ENCODE results near the gene LIX1L. TPM values are rescaled to one million over a fixed set of nuclear protein-coding genes. Genes with fewer than 3 reads are reported as not detected.
A peak's percentile ranks its signal among the peaks of the same experiment; 100 is the strongest.

The LIX1L gene
- total and polyA plus RNA-seq, 2 of the 4 experiments (the other 2 are of a cell fraction) = 14.7 to 28.8 TPM

- POLR2A ChIA-PET (ENCODE audit: unreplicated experiment) = interaction anchor here (0.5 to 2.4 kb wide), 9 partner anchors 9 to 53 kb away, joined by 3 to 11 read pairs (median 3); partner anchors contain the start of genes RBM8A and TXNIP
- in situ Hi-C loops (cut with MboI; ENCODE audit: low sequenced_read_pairs) = no loop called here
- TF ChIP-seq NFE2L2 (IDR thresholded peaks at IDR 0.05; ENCODE audit: low read depth, low read length) (no peak), RFX5 (IDR thresholded peaks at IDR 0.05; ENCODE audit: low read depth, low read length) (no peak), MXI1 (IDR thresholded peaks at IDR 0.05; ENCODE audit: borderline replicate concordance, low read depth, low read length) (peak; percentile 67; the same call in 1 of the 2 replicates), SMC3 (IDR thresholded peaks at IDR 0.05; ENCODE audit: low read depth, low read length) (peak; percentile 0; the same call in 1 of the 2 replicates), FOS (IDR thresholded peaks at IDR 0.05; ENCODE audit: low read depth, low read length) (0 out of 2 replicates have a peak, but pooled peaks have one; percentile 43), RCOR1 (IDR thresholded peaks at IDR 0.05; ENCODE audit: insufficient replicate concordance, low read length) (peak; percentile 33), CTCF (conservative IDR thresholded peaks at IDR 0.05; ENCODE audit: low read depth, low read length) (no peak), MAZ (IDR thresholded peaks at IDR 0.05; ENCODE audit: borderline replicate concordance, low read depth, low read length) (peak; percentile 96), RAD21 (IDR thresholded peaks at IDR 0.05; ENCODE audit: low read length) (no peak), USF2 (IDR thresholded peaks at IDR 0.05; ENCODE audit: low read depth, low read length) (0 out of 2 replicates have a peak, but pooled peaks have one; percentile 9), BHLHE40 (IDR thresholded peaks at IDR 0.05; ENCODE audit: low read depth, low read length) (peak; percentile 98), MAFK (IDR thresholded peaks at IDR 0.05; ENCODE audit: low read depth, low read length) (no peak)
Observed at GRCh38 chr1:145978854-145979745, 21.3 kb upstream of the LIX1L start.

More at GRCh38 chr1:145978854-145979745, 21.3 kb upstream of the LIX1L start:
- WGBS, 2 experiments (ENCODE audit: extremely low coverage in 2 of 2, insufficient read length in 1 of 2) = 0% methylated on average over 1 of the region's 9 CpGs; no CpG with 5 or more reads in 1 of the 2 experiments
- peak overlapping the region; percentile 99 for H2AK5ac ChIP-seq (ENCODE audit: low read depth, low read length)
- peak overlapping the region; percentile 100 for H4K91ac ChIP-seq (ENCODE audit: insufficient read depth, low read depth, low read length)
- H3K9ac ChIP-seq (ENCODE audit: low read depth, low read length) = peak overlapping the region; percentile 86
- peak overlapping the region; percentile 12; the same call in 1 of the 2 replicates for H3K4me3 ChIP-seq (ENCODE audit: insufficient read depth, low read depth, low read length)
- peak overlapping the region; percentile 93 for H2BK20ac ChIP-seq (ENCODE audit: low read depth, low read length)
- H3K79me1 ChIP-seq (ENCODE audit: low read depth in 1 of 2, low read length in 2 of 2) = peaks cover 0 to 12% of the 10 kb centered on the region in 2 experiments; a peak in 3 of 4 replicates
- peak overlapping the region; percentile 99 for H2BK5ac ChIP-seq (ENCODE audit: low read depth, low read length, poor library complexity, severe bottlenecking)
- peak overlapping the region; percentile 99 for H3K56ac ChIP-seq (ENCODE audit: extremely low read depth, insufficient read depth, low read length)
- dilution Hi-C loops (cut with HindIII; ENCODE audit: low sequenced_read_pairs, unreplicated experiment) = no loop called here
- peak overlapping the region; percentile 99 for H2AK9ac ChIP-seq (replicated peaks; ENCODE audit: low read depth, low read length, poor library complexity)
- H3K18ac ChIP-seq (ENCODE audit: low read depth, low read length) = peak overlapping the region; percentile 92
- H4K8ac ChIP-seq (ENCODE audit: low read depth in 2 of 2, low read length in 2 of 2) = peak overlapping the region; percentile 88 to 100
- H2AFZ ChIP-seq (replicated peaks; ENCODE audit: low read length, poor library complexity) = peak overlapping the region; percentile 85
- H3K4me1 ChIP-seq (ENCODE audit: control insufficient read depth, insufficient read depth, low read length) = peaks cover 16% of the 10 kb centered on the region
- H3K4ac ChIP-seq (ENCODE audit: low read depth, low read length) = peak overlapping the region; percentile 100
- H3K9me1 ChIP-seq (ENCODE audit: insufficient read depth, low read length) = peaks cover 10% of the 10 kb centered on the region
- peak overlapping the region; percentile 79 for H3K4me2 ChIP-seq (ENCODE audit: low read depth, low read length)
- DNase-seq (peak; percentile 100), ATAC-seq (ENCODE audit: low read depth) (peak; percentile 94)
- H2BK120ac ChIP-seq (ENCODE audit: low read depth, low read length) = peak overlapping the region; percentile 98
- peak overlapping the region; percentile 100 for H3K14ac ChIP-seq (replicated peaks; ENCODE audit: low read depth, low read length)
- peak overlapping the region; percentile 97 for H2BK15ac ChIP-seq (ENCODE audit: low read depth, low read length)
- H3K27ac ChIP-seq (ENCODE audit: insufficient read depth, low read length) = peak overlapping the region; percentile 87
- no TSS peak for BruUV-seq (replicated peaks)
- H4K5ac ChIP-seq (ENCODE audit: low read depth, low read length) = peak overlapping the region; percentile 93
- intact Hi-C loops (cut with micrococcal nuclease) = loop anchor here (1.0 kb wide), 1 partner anchor 16 kb away; no protein-coding TSS in a partner anchor
- no peaks in the 10 kb centered on the region for H3K36me3 ChIP-seq (ENCODE audit: control insufficient read depth, insufficient read depth, low read length)
- CTCF ChIA-PET = interaction anchor here (0.6 to 3.4 kb wide), 8 partner anchors 13 to 134 kb away, joined by 3 to 29 read pairs (median 4); partner anchors contain the start of genes ANKRD34A, NUDT17, POLR3GL and RBM8A
- no peaks in the 10 kb centered on the region for H3K27me3 ChIP-seq (ENCODE audit: control insufficient read depth, insufficient read depth, low read length)
- no peaks in the 10 kb centered on the region for H3K9me3 ChIP-seq (ENCODE audit: control insufficient read depth, insufficient read depth, low read length)
- H4K20me1 ChIP-seq (ENCODE audit: insufficient read depth, low read length) = no peaks in the 10 kb centered on the region
- peak overlapping the region; percentile 100 for H3K23ac ChIP-seq (ENCODE audit: low read depth, low read length)

All from IMR-90 (cell line).